NCI-H2107 treated with DMSO at 0.1 percent for 48 hours (cell line): ENCODE data around the gene CBLB.

Experiments used
- DNase-seq: peaks from one replicate; lab custom pipeline; 2025; ENCODE audit not compliant: unreplicated experiment; lab: John Stamatoyannopoulos, UW

CBLB gene

GRCh38 chr3:105868742-105869530, at the start of gene CBLB:
CBLB (minus strand) TSS chr3:105869012; CDS start chr3:105867577, 1,435 bp downstream.
- peak; percentile 96 for DNase-seq

GRCh38 chr3:105916767-105917166, 48.0 kb upstream of the CBLB start:
- no peak for DNase-seq

- no peak for DNase-seq
Measured at GRCh38 chr3:105915524-105915923, 46.7 kb upstream of the CBLB start.

- DNase-seq, result no peak
Measured at GRCh38 chr3:105913616-105914015, 44.8 kb upstream of the CBLB start.

- no peak for DNase-seq
Measured at GRCh38 chr3:105912891-105913290, 44.1 kb upstream of the CBLB start.

- DNase-seq, result no peak
Measured at GRCh38 chr3:105911496-105911895, 42.7 kb upstream of the CBLB start.

GRCh38 chr3:105907777-105908176, 39.0 kb upstream of the CBLB start:
- no peak for DNase-seq

- DNase-seq, result no peak
Measured at GRCh38 chr3:105906836-105907235, 38.0 kb upstream of the CBLB start.

- no peak for DNase-seq
Measured at GRCh38 chr3:105906345-105906744, 37.5 kb upstream of the CBLB start.

GRCh38 chr3:105905328-105905727, 36.5 kb upstream of the CBLB start:
- no peak for DNase-seq

- DNase-seq, result no peak
Measured at GRCh38 chr3:105904678-105905284, 36.0 kb upstream of the CBLB start.

GRCh38 chr3:105904251-105904650, 35.4 kb upstream of the CBLB start:
- DNase-seq, result no peak

GRCh38 chr3:105899516-105899915, 30.7 kb upstream of the CBLB start:
- DNase-seq, result no peak

GRCh38 chr3:105891101-105891500, 22.3 kb upstream of the CBLB start:
- no peak for DNase-seq

- no peak for DNase-seq
Measured at GRCh38 chr3:105888621-105889579, 20.1 kb upstream of the CBLB start.

- no peak for DNase-seq
Measured at GRCh38 chr3:105885256-105885655, 16.4 kb upstream of the CBLB start.

- DNase-seq, result no peak
Measured at GRCh38 chr3:105883798-105884377, 15.1 kb upstream of the CBLB start.

- no peak for DNase-seq
Measured at GRCh38 chr3:105880681-105881290, 12.0 kb upstream of the CBLB start.

GRCh38 chr3:105878061-105878460, 9.2 kb upstream of the CBLB start:
- no peak for DNase-seq

- DNase-seq, result no peak
Measured at GRCh38 chr3:105877336-105877910, 8.6 kb upstream of the CBLB start.
